DMS153 treated with DMSO at 0.1 percent for 48 hours (cell line): Measurements from ENCODE around the gene MIPEP.

Source experiments
- DNase-seq: peaks from one replicate; lab custom pipeline; 2025; ENCODE audit not compliant: unreplicated experiment; lab: John Stamatoyannopoulos, UW

Gene MIPEP

DNA sequence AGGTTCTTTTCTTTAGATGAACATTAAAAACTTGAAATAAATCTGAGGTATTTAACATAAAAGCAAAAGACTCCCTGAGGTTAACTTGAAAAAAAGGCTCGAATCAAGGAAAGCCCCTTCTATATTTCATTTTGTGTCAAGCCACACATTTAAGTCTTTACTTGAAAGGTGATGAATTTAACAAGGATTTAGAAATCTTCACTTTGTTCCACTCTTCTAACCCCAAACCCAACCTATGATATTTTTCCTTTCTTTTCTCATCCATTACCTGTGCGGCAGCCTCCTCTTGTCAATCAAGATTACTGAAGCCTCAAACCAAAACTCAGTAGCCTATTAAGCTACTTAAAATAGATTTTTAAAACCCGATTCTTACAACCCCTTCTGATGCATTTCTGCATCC is 33.8 kb downstream of the MIPEP start:
- DNase-seq, result no peak

DNA sequence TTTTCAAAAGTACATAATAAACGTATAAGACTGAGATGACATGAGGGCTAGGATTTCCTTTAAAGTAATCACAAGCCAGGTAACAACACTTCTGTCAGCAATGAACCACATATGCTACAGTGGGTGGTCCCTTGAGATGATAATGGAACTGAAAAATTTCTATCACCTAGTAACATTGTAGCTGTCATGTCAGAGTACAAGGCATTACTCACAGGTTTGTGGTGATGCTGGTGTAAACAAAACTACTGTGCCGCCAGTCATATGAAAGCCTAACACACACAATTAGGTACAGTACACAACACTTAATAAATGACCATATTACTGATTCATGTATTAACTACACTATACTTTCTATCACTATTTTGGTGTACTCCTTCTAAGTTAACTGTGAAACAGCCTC is 36.8 kb downstream of the MIPEP start:
- DNase-seq, result no peak

DNA sequence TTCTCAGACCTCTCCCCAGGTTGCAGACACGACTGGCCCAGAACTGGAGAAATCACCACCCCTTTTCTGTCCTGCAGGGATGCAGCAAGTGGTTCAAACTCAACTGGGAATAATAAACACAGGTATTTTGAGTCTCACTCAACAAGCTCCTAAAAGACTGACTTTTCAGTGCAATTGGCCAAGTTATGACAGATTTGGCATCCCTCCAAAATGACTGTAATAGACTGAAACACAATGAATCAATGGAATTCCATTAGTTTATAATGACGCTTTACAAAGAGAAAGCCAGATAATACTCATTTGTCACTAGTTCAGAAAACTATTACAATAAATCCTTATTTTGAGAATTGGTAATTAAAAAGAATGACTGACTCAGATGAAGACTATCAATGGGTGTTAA is 38.1 kb downstream of the MIPEP start:
- DNase-seq, result no peak

DNA sequence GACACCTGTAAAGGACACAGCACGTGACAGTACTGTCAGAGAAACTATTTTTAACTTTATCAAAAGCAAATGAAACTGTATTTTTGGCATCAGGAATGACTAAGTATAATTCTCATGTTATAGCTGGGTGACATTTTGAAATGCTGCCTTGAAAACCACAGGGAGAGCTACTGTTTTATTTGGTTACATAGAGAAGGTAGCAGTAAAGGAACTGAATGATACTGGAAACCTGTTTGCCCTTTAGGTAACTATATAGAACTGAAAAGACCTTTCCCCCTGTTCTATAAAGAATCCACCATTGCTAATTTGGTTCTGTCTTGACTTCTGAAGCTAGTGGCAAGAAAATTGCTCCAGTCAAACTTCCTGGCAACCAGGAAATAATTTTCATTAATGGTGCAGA is 39.1 kb downstream of the MIPEP start:
- no peak for DNase-seq

DNA sequence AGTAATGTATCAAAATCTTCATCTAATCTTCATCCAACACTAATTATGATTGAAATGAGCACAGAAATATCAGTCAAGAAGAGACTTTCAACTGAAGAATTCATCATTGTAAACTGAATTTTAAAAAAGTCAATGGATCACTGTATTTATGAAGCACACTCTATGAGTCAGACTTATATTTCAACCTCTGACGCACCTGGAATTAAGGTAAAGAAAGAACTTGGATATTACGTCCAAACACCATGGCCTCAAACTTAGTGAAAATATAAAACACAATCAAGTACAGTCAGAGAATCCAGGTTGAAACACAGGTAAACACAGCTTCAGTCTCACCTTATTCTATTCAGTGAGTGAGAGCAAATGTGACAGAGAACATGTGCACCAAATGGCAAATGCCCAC is 39.5 kb downstream of the MIPEP start:
- no peak for DNase-seq

DNA sequence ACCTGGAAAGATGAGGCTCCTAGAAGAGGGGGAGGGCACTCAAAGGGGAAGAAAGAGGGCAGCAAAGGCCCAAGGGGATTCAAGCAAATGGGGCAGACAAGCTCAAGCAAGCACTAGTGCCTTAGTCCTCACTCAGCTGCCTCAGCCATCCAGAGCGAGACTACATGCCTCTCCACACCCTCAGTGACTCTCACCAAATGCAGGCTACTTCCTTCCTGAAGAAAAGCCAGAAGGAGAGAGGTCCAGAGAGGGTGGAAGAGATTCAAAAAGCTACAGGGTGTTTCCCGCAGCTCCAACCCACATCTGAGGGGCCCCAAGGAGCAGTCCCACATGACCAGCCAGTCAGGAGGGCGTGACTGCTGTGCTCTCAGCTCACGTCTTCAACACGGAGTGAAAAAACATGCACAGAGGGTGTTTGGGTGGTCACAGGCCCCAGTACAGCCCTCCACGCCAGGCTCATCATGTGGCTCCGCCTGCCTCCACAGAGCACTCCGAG is 40.5 kb downstream of the MIPEP start:
- no peak for DNase-seq

DNA sequence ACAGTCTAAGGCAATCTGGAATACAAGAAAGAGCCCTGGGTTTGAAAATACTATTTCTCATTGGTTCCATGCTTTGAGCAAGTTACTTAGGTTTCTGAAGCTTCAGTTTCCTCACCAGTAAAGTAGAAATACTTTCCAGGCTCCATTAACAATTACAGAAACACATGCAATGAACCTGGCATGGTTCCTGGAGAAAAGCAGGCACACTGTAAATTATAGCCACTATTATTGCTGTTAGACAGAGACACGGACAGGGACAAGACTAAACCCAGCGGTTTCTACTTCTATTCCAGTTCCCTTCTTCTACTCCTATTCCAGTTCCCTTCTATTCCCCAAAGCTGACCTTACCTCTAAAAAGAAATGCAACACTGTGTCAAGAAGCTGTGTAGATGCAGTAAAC is 41.2 kb downstream of the MIPEP start:
- no peak for DNase-seq

DNA sequence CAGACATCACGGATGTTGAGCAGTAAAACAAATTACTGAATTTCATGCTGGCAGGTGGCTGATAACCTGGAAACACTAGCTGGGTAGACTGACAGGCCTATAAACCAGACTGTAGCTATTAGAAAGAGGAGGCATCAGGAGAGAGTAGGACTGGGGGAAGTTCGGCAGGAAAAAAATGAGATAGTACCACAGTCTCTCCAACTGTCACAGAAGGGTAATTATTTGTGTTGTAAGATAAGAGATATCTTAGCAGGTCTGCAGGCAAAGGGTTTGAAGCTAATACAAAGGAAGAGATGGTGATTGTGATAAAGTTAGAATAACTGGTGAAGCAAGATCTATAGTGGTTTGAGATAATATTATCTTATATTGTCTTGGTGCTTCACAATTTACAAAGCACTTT is 41.7 kb downstream of the MIPEP start:
- no peak for DNase-seq

DNA sequence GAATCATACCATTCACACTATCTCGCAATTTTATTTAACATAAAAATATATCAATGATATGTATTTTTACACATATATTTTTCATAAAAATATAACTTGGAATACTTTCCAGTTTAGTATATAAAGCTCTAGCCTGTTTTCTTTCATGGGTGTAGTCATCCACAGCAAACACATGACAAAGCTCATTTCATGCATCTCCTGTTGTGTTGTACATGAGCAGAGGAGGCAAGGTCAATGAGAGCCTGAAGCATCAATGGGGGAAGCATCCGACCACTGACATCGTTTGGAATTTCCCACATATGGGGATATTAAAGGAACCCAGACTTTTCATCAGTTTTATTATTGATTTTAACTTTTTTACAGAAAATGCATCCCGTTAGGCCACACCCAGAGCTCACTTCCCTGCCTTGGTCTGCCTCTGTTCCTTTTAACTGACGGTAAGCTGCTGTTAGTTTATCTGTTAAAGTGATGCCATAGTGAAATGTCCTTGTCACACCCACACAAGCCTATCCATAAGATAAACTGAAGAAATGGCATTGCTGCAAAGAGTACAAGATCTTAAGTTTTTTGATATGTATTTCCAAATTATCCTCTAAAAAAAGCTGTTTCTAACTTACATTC is 44.0 kb downstream of the MIPEP start:
- DNase-seq, result no peak

DNA sequence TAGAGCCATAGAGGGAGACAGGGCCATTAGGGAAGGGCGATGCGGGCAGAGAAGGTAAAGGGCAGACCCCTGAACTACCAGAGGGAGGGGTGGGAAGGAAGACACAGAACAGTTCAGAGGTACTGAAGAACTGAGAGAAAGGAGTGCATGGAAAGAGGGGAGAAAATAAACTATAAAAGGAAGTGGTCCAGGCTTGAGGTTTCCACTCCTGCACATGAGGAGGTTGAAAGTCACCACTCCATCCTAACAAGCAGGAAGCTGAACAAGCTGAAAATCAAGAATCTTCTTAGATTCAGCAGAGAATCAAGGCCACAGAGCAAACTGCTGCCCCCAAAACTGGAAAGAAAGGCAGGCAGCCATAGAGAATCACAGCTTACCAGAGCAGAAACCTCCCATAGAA is 45.1 kb downstream of the MIPEP start:
- DNase-seq, result no peak

DNA sequence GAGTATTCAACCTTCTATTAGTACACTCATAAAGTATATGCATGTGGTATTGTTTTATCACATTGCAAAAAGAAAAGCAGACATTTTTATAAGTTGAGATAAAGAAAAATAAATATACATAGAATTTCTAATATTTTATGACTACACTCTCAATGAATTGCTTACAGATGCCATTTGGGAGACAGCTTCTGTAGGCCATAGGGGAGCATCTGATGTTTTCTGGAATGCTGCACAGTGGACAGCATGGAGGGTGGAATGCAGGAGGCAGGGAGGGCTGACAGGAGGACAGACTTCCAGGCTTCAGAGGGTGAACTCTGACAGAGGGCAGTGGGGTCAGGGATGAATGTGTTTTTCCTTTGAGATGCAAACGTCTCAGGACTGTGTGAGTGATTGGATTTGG is 45.8 kb downstream of the MIPEP start:
- DNase-seq, result no peak

DNA sequence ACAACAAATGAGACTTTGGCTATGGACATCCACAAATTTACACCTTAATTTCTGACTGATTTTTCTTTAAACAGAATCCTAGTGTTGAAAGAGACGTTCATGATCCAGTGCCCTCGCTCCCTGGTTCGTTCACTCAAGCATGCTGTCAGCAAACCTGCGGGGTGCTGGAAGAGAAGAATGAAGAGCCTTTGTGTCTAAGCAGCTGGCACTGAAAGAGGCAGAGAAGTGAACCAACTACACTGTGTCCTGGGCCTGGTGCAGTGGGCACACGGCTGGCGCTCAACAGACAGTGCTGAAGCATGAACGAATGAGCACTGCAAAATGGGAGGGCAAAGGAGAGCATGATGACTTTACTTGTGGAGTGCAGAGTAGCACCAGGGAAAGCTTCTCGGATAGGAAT is 46.8 kb downstream of the MIPEP start:
- DNase-seq, result no peak

DNA sequence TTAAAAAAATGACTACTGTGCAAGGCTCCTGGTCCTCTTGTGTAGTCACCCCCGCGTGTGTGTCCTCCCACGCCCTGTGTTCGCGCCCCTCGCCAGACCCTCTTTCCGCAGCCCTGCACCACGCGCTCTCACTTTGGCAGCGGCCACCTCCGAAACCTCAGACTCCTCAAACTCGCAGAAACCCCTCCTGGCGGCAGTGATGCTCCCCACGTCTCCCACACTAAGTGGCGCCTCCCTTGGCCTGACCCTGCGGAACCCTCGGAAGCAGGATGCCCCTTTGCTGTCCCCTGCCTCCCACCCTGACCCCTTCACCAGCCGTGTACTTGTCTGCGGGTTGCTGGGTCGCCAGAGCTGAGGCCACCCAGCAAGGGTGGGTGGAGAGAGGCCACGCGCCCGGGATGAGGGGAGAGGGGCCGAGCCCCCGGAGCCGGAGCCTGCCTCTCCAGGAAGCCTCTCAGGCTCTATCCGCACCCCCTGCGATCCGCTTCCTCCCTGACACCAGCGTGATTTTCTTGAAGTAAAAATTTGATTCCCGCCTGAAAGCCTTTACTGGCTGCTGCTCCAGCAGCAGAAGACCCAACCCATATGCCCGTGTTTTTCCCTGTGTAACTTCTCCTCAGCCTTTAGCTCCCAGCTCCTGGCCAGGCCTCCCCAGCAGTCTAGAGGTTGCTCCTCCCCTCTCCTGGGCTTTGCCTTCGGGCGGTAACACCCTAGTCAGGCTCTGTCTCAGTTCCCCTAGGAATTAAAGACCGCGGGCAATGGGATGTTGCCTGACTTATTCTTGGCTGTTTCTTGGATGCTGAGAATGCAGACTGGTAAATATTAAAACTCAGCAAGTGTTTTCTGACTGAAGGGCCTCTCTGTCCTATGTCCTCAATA is 55.2 kb downstream of the MIPEP start:
- no peak for DNase-seq

DNA sequence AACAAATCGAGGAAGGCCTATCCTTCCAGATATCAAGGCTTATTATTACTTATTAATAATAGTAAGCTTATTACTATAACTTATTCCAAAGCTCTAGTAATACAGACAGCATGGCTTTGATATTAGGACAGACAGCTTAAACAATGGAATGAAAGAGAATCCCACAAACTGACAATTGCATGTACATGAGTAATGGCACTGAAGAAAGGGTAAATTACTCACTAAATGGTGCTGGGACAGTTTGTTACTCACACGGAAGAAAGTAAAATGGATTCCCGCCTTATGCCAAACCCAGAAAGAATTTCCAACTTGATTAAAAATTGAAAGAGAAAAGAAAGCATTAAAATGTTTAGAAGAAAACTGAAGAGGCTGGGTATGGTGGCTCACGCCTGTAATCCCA is 60.3 kb downstream of the MIPEP start:
- DNase-seq, result no peak

DNA sequence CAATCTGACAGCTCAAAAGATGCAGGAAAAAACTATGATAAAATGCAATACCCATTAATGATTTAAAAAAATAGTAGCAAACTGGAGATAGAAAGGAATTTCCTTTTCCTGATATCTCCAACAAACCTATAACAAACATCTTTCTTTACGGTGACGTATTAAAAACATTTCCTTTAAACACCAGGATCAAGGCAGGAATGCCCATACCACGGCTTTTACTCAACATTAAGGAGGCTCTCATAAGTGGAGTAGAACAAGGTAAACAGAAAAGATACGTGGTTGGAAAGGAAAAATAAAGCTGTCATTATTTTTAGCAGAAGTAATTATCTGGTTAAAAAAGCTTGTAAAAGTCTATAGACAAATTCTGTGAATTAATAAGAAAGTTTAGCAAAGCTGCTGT is 61.1 kb downstream of the MIPEP start:
- DNase-seq, result no peak

DNA sequence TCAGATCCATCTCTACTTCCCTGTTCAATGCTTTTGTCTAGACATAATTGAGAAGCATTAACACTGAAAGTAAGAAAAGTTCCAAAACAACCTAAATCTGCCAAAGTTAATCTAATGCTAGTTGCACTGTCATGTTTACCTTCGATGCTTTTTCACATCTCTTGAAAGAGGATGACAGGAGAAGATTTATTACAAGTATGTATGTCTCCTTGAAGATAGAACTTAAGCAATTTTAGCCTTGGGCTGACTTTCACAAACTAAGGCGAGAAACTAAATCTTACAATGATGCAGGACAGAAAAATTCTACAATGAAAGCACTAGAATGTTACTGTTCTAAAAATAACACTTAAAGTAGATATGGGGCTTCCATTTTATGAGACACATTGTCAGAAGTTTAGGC is 64.0 kb downstream of the MIPEP start:
- no peak for DNase-seq

DNA sequence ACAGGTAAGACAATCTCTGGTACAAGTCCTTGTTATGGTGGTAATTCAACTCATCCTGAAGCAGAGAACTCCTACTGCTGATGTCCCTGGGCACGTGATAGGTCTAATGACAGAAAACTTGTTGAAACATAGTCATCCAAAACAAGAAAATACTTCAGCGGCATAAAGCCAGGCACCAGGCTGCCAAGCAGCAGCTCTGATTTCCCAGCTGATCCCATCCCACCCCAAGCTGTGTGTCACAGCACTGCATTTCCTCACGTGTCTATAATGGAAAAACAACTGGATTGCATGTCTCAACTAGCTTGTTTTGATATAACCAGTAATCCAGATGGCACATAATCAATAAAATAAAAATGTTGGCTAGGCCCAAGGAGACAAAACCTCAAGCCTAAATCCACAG is 64.8 kb downstream of the MIPEP start:
- no peak for DNase-seq

DNA sequence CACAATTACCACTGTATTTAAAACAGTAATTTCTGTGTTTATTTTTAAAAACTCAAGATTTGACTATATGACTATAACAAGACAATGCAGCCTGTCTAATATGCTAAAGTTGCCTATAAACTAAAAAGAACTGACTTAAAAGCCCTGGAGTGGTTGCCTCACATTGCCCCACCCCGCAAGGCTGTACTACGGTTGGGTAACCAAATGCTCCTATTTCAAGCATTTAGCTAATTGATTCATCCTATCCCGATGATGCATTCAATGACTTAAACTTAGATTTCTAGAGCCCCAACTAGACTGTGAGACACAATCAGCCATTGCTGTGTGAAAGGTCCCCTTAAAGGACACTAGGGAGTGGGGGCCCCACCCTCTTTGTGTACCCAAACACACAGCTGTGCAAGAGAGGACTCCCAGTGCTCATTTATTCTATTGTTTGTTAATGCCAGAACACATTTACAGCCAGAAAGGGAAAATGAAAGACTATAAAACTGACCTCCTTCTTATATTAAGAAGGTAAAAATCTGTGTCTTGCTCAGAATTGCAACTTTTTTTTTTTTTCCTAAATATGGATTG is 66.9 kb downstream of the MIPEP start:
- no peak for DNase-seq

DNA sequence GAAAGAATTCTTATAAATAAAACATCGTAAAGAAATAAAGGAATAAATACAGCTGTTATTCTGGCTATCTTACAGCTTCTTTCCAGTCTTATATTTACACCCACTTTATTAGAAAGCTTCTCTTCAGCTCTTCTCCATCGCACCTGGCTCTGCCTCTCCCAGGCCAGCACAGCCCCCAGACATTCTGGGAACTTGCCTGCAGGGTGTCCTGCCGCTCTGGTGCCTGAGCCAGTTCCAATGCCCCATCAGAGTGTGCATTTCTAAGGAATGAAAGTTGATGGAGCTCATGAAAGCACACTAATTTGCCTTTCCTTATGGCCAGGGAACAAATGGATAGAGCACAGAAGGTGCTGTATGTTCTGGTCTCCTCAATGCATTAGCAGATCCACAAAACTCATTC is 68.7 kb downstream of the MIPEP start:
- no peak for DNase-seq

DNA sequence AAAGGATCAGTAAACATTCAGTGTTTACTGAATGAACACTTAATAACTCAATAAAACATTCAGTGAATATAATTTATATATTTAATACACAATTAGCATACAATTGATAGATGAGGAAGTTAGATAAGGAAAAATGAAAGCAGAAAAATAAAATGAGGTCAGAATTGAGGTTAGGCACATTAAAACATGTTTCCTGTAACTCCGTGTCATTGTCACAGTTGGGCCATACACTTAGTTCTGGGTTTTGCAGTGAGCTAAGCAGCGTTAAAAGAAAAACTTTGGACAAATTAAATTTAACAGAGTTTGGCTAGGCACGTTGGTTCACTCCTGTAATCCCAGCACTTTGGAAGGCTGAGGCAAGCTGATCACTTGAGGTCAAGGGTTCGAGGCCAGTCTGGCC is 71.4 kb downstream of the MIPEP start:
- no peak for DNase-seq

DNA sequence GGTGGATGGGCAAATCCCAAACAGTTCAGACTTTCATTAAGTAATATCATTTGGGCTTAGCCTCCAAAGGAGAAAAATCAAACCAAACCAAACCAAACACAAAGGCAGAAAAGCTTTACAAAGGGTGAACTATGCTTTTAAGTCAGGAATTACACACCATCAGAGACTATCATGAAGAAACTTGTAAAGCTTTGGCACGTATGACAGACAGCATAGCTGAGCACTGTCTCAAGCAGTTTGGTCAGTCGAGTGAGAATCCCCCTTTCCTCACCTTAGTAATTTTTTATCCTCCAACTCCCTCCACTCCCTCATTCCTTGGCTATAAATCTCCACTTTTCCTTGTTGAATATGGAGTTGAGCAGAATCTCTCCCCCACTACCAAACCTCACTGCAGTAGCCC is 72.1 kb downstream of the MIPEP start:
- DNase-seq, result no peak

DNA sequence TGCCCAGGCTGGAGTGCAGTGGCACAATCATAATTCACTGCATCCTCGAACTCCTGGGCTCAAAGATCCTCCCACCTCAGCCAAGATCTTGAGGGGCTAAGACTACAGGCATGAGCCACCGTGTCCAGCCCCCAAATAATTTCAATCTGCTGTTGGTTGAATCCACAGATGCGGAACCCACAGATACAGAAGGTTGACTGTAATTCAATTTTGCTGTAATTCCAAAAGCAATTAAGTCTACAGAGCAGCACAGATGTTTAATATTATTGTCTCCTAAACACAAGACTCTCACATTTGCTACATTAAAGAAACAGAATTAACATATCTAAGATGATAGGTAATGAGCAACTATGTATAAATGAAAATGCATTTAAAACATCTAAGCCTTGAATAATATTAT is 75.6 kb downstream of the MIPEP start:
- no peak for DNase-seq
